GM19035 (cell line): ENCODE results near the gene FAM219B.
"Not testable (repeated sequence)": the region's sequence is repeated elsewhere in the genome, so short reads cannot be mapped to it uniquely, and the experiment has no call there.

ENCODE experiments used
- ATAC-seq: cut with Tn5 transposase; IDR thresholded peaks from one replicate; pipeline ENCODE4 v1.9.1; 2021; ENCODE audit not compliant: unreplicated experiment

Gene FAM219B

GRCh38 chr15:74906450-74907162 is at the start of gene FAM219B:
FAM219B (minus strand) TSS chr15:74906851; CDS start chr15:74906800, 51 bp downstream.
- ATAC-seq: peak; percentile 84

DNA sequence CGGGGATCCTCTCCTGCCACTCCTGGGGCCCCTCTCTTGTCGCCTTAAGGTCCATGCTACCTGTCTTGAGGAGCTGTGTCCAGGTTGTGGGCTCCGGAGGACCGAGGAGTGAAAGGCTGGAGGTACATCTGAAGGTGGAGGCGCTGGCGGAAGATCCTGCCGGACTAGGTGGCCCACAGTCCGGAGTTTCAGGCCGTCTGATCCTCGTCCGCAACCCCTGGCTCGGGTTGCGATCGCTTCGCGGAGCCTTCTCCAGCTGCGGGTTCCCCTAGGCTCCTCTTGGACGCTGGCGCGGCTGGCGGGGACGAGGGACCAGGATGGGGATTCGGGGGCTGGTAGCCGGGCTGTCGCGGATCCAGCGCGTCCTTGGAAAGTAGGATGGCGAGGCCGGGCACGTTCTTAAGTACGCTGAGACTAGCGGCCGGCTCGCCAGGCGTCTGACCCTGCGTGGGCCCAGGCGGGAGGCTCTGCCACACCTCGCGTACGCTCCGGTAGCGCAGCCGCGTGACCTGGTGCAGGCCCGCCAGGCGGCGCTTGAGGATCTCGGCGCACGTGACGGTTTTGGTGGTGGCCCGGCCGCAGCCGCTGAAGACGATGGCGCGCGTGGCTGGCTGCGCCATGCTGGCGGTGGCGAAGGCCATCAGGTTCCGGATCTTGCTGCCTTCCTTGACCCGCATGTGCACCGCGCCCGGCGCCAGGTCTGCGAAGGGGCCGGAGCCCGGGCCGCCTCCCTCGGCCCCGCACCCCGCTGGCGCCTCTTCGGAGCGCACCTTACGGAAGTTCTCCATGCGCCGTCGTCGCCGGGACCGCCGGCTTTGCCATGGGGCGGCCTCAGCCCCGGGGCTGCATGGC is 49.4 kb upstream of the FAM219B start:
- ATAC-seq: peak; percentile 54

DNA sequence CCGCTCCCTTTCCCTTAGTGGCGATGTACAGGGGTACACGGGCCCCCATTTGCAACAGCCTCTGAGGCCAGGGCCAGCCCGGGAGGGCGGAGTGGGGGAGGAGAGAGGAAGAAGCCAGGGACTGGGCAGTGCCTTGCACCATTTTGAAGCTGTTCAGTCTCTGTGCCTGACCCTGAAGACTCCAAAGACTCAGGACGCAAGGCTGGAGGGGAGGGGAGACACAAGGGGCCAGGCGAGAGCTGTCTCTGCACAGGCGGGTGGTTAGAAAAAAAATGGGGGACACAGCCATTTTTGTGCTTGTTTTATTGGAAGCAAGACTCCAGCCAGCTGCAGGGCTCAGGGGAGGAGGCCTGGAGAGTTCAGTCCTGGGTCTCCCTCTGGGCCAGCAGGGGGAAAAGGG is 48.4 kb upstream of the FAM219B start:
- ATAC-seq: no peak

DNA sequence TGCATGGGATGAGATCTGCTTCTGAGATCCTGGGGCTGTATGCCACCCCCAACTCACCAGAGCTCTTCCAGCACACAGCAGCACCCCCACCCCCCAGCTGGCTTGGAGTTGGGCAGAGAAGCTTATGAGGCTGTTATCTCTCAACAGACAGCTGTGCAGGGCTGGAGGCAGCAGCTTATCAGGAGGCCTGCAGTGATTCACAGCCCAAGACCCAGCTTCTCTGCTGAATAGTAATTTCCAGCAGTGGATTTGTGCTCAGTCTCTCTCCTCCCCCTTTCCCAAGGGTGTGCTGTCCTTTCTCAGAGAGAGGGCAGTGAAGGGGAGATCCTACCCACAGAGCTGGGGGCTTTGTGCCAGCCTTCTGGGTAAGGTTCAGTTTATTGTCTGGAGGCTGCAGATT is 47.9 kb upstream of the FAM219B start:
- ATAC-seq: no peak

DNA sequence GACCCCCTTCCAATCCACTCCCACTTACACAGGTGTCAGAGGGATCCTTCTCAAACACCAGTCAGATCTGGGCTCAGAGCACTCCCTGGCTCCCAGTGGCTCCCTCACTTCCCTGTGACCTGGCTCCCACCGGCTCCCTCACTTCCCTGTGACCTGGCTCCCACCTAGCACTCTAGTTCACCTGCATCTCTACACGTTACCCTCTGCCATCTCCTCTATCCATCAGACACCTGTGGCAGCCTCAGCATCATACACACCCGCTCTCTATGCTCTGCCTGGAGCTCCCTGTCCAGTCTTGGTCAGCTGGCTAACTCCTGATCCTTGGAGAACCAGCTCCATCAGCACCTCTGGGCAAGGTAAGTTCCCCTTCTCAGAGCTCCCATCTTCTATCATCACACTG is 44.4 kb upstream of the FAM219B start:
- ATAC-seq: no peak

- ATAC-seq: no peak
Measured at GRCh38 chr15:74950078-74950908, 43.6 kb upstream of the FAM219B start.

GRCh38 chr15:74937590-74938371 is 31.1 kb upstream of the FAM219B start, which contains the start of gene COX5A:
COX5A (minus strand) TSS chr15:74938073; CDS start chr15:74938014, 59 bp downstream.
- ATAC-seq: peak; percentile 92

DNA sequence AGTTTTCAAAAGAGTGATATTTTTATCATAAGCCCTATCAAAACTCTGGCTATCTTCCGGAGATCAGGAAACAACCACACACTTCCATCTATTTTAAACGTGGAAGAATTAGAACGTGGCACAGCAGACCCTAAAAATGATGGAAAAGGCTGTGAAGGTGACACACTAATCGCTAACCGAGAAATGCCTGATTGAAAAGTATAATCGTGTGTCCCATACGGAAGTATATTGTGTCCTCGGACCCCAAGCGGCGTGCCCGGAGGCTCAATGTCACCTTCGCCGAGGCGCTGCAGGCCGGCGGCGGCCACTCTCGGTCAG is 30.6 kb upstream of the FAM219B start:
- ATAC-seq: no peak

DNA sequence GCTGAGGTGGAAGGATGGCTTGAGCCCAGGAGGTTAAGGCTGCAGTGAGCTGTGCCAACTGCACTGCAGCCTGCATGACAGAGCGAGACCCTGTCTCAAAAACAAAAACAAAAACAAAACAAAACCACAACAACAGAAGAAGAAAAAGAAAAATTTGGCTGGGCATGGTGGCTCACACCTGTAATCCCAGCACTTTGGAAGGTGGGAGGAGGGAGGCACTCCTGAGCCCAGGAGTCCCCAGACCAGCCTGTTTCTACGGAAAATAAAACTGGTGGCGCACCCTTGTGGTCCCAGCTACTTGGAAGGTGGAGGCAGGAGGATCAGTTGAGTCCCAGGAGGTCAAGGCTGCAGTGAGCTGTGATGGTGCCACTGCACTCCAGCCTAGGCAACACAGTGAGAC is 28.5 kb upstream of the FAM219B start:
- ATAC-seq: not testable (repeated sequence)

DNA sequence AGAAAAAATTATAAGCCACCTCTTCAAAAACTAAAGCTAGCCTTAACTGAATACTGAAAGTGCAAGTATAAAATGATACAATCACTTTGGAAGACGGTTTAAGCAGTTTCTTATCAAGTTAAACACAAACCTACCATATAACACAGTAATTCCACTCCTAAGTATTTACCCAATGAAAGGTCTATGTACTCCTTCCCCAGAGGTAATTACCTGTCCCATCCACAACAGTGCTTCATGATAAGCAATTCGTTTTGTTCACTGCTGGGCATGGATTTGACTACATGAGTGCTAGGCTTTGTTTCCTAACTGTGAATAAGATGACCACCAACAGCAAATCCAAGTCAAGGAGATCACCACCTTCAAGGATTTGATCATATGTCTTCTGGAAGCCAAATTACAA is 26.9 kb upstream of the FAM219B start:
- no peak for ATAC-seq

- ATAC-seq: no peak
Measured at GRCh38 chr15:74928771-74929198, 22.1 kb upstream of the FAM219B start.

GRCh38 chr15:74924525-74924924 is 17.9 kb upstream of the FAM219B start:
- no peak for ATAC-seq

GRCh38 chr15:74920456-74920855 is 13.8 kb upstream of the FAM219B start:
- no peak for ATAC-seq

GRCh38 chr15:74917676-74918075 is 11.0 kb upstream of the FAM219B start:
- no peak for ATAC-seq

DNA sequence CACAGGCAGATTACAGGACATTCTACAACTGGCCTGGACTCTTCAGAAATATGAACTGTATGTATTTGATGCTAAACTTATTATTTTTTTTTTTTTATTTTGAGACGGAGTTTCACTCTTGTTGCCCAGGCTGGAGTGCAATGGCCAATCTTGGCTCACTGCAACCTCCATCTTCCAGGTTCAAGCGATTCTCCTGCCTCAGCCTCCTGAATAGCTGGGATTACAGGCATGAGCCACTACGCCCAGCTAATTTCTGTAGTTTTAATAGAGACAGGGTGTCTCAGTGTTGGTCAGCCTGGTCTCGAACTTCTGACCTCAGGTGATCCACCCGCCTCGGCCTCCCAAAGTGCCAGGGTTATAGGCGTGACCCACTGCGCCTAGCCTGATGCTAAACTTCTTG is 7.1 kb upstream of the FAM219B start:
- ATAC-seq: not testable (repeated sequence)

DNA sequence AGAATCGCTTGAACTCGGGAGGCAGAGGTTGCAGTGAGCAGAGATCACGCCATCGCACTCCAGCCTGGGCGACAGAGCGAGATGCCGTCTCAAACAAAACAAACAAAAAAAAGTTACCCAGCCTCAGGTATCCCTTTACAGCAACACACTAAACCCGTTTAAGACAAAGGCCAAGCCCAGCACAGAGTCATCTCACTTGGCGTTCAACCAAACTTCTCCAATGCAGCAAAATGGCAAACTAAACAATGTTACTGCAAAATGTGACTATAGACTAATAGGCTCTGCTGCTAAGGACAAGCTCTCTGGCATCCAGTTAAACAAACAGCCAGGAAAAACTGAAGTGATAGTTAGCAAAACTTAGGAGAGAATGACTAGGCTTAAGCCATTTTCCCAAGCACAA is 6.4 kb upstream of the FAM219B start:
- no peak for ATAC-seq

DNA sequence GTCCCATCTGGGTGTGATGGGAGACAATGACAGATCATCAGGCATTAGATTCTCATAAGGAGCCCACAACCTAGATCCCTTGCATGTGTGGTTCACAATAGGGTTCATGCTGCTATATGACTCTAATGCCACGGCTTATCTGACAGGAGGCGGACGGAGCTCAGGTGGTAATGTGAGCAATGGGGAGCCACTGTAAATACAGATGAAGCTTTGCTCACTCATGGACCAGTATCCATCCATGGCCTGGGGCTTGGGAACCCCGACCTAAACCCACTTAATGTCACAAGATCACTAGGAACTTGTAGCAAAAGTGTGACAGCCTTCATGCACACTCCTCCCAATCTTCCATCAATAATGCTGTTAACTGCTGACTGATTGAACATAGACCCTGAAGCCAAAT is 2.0 kb upstream of the FAM219B start:
- no peak for ATAC-seq

GRCh38 chr15:74907163-74907870 is 666 bp upstream of the FAM219B start:
- ATAC-seq: no peak

GRCh38 chr15:74906067-74906449 is 593 bp downstream of the FAM219B start:
- peak; percentile 20 for ATAC-seq

DNA sequence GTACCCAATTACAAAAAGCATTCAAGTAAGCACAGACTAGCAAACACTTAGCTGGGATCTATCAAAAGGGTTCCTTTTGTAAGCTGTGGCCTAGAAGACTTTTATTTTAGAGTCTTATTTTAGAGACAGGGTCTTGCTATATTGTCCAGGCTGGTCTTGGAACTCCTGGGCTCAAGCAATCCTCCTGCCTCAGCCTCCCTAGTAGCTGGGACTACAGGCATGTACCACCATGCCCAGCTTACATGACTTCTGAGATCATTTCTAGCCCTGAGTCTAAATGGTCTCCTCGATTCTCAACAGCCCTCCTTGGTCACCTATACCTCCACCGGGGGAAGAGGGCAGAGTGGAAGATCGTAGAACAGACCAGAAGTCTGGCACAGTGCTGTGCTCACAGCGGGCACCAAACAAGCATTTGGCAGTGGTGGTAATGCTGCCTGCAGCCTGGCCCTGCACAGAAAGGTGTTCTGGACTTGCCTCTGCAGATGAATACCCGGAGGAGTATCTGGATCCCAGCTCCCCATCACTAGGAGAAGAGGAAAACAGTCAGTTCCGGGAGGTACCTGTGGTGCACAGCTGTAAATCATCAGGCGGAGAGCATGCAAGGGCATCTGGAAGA is 2.4 kb downstream of the FAM219B start:
- no peak for ATAC-seq
